ENCODE data around the gene FAM98B. TPM values are rescaled to one million over a fixed set of nuclear protein-coding genes. Genes with fewer than 3 reads are reported as not detected.

FAM98B gene
- total RNA-seq, 6 experiments from 2014 or later = 30.8 to 44.9 (median 40.1) TPM

DNA sequence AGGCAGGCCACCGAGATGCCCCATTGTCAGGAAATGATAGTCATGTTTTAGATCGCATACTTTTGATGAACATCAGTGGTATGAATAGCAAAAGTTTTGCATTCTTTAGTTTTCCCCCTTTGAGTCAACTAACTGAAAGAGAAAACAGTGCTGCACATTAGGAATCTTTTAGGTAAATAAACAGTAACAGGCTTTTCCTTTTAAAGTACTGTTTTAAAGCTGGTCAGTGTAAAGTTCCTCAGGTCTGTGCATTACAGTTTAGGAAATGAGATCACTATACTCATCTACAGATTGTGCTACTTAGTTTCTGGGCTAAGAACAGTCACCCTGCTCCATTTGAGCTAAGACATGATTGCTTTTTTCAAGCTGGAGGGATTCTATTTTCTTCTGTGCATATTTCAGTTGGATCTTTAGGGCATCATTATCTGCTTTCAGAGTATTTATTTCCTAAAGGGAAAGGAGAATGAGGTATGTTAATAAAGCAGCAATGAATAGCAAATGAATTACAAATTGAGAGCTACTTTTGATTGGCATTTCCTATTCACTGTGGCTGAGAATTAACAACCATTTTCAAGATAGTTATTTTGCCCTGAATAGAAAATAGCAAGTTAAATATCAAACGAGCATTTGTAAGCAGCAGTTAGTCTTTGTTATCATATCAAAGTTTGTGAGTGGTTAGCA, 36.5 kb downstream of the FAM98B start:
- H3K9me3 Mint-ChIP-seq = no peaks in the 10 kb centered on the region
- H3K27me3 Mint-ChIP-seq (ENCODE audit: insufficient read depth) = no peaks in the 10 kb centered on the region
- peaks cover 13% of the 10 kb centered on the region for H3K36me3 Mint-ChIP-seq (ENCODE audit: low read depth)
- peak overlapping the region; percentile 46 for H3K4me3 Mint-ChIP-seq
- TF ChIP-seq, protein P1, sequence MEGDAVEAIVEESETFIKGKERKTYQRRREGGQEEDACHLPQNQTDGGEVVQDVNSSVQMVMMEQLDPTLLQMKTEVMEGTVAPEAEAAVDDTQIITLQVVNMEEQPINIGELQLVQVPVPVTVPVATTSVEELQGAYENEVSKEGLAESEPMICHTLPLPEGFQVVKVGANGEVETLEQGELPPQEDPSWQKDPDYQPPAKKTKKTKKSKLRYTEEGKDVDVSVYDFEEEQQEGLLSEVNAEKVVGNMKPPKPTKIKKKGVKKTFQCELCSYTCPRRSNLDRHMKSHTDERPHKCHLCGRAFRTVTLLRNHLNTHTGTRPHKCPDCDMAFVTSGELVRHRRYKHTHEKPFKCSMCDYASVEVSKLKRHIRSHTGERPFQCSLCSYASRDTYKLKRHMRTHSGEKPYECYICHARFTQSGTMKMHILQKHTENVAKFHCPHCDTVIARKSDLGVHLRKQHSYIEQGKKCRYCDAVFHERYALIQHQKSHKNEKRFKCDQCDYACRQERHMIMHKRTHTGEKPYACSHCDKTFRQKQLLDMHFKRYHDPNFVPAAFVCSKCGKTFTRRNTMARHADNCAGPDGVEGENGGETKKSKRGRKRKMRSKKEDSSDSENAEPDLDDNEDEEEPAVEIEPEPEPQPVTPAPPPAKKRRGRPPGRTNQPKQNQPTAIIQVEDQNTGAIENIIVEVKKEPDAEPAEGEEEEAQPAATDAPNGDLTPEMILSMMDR (IDR thresholded peaks at IDR 0.05) = no peak
- H3K27ac Mint-ChIP-seq = peak overlapping the region; percentile 68
- peaks cover 50% of the 10 kb centered on the region for H3K4me1 Mint-ChIP-seq (ENCODE audit: low read depth)
- peak; percentile 54 for DNase-seq

DNA sequence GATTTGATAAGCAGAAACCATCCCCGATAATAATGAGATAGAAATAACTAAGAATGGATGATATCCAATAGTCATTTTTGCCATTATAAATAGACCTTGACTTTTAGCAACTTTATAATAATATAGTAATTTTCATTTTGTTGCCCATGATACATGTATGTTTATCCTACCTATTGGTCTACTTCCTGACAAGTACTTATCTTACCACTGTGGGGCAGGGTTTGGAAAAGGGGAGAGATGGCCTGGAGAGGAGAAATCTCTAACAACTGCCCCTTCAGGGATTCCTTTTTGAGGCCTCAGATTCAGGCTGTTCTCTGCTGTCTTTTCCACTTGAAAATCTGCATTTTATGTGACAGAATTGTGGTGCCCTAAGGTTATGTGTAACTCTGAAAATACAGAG, 42.2 kb downstream of the FAM98B start:
- Mint-ChIP-seq H3K4me3 (no peak overlapping the region), H3K27ac (no peak overlapping the region), H3K36me3 (ENCODE audit: low read depth) (peaks cover 11% of the 10 kb centered on the region), H3K9me3 (no peaks in the 10 kb centered on the region), H3K4me1 (ENCODE audit: low read depth) (peaks cover 7% of the 10 kb centered on the region), H3K27me3 (ENCODE audit: insufficient read depth) (no peaks in the 10 kb centered on the region; the same call in 1 of the 2 replicates)
- TF ChIP-seq, protein P1 (IDR thresholded peaks at IDR 0.05) = peak; percentile 23; the same call in 1 of the 2 replicates
- DNase-seq = no peak

DNA sequence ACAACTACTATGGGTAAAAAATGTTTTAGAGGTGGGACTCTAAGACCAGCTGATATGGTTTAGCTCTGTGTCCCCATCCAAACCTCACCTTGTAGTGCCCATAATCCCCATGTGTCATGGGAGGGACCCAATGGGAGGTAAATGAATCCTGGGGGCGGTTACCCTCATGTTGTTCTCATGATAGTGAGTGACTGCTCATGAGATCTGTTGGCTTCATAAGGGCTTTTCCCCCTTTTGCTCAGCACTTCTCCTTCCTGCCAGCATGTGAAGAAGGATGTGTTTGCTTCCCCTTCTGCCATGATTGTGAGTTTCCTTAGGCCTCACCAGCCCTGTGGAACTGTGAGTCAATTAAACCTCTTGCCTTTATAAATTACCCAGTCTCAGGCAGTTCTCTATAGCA, 45.7 kb downstream of the FAM98B start:
- Mint-ChIP-seq H3K4me3 (no peak overlapping the region), H3K4me1 (ENCODE audit: low read depth) (no peaks in the 10 kb centered on the region; the same call in 1 of the 2 replicates), H3K9me3 (no peaks in the 10 kb centered on the region), H3K27ac (no peak overlapping the region), H3K27me3 (ENCODE audit: insufficient read depth) (no peaks in the 10 kb centered on the region; the same call in 1 of the 2 replicates), H3K36me3 (ENCODE audit: low read depth) (peaks cover 4% of the 10 kb centered on the region; the same call in 1 of the 2 replicates)
- TF ChIP-seq, protein P1 (IDR thresholded peaks at IDR 0.05) = no peak
- DNase-seq = no peak

DNA sequence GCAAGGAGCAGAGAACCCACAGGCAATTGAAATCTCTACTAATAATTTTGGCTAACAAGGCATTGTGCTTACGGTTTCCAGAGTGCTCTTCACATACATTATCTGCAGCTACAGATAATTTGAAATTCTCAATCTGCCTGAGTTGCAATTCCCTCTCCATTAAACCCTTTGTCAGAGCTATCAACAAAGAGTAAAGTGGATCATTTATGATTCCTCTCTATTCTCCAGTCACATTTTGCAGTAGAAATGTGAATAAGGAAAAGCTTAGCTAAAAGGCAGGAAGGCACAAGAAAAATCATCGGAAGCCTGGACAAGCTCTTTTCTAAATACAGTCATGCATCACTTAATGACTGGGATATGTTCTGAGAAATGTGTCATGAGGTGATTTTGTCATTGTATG, 49.6 kb downstream of the FAM98B start:
- DNase-seq = no peak
- H3K9me3 Mint-ChIP-seq = no peaks in the 10 kb centered on the region
- H3K27me3 Mint-ChIP-seq (ENCODE audit: insufficient read depth) = no peaks in the 10 kb centered on the region; the same call in 1 of the 2 replicates
- H3K36me3 Mint-ChIP-seq (ENCODE audit: low read depth) = peaks cover 4% of the 10 kb centered on the region; the same call in 1 of the 2 replicates
- no peak overlapping the region for H3K27ac Mint-ChIP-seq
- TF ChIP-seq, protein P1 (IDR thresholded peaks at IDR 0.05) = no peak
- H3K4me1 Mint-ChIP-seq (ENCODE audit: low read depth) = peaks cover 7% of the 10 kb centered on the region; the same call in 1 of the 2 replicates
- no peak overlapping the region for H3K4me3 Mint-ChIP-seq

DNA sequence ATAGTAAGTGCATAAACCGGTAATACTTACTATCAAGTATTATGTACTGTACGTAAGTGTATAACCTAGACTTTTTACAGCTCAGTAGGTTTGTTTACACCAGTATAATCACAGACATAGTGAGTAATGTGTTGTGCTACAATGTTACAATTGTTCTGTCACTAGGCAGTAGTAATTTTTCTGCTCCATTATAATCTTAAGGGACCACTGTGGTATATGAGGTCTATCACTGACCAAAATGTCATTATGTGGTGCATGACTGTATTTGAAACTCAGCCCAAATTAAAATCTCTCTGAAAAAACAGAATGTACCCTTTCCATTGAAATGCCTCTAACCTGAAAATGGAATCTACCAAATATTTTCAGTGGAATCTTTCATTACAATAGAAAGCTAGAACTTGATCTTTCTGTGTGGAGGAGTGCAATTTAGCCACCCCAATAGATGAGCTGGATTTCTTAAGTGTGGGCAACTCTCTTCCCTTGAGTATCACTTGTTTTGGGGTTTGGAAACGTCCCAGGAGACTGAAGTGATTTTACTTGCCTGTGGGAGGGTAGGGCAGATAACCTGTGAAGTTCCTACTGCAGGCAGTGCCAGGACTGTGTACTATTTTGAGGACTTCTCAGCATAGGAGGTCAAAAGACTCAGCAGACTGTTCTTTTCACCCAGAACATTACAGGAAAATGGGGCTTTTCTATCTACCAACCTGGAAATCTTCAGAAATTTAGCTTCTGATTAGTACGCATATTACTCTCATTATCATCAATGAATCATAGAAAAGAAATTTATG, 50.9 kb downstream of the FAM98B start:
- TF ChIP-seq, protein P1 (IDR thresholded peaks at IDR 0.05) = no peak
- H3K36me3 Mint-ChIP-seq (ENCODE audit: low read depth) = peaks cover 2% of the 10 kb centered on the region; the same call in 1 of the 2 replicates
- H3K27ac Mint-ChIP-seq = no peak overlapping the region
- peaks cover 7% of the 10 kb centered on the region; the same call in 1 of the 2 replicates for H3K4me1 Mint-ChIP-seq (ENCODE audit: low read depth)
- no peaks in the 10 kb centered on the region for H3K27me3 Mint-ChIP-seq (ENCODE audit: insufficient read depth)
- no peaks in the 10 kb centered on the region for H3K9me3 Mint-ChIP-seq
- no peak overlapping the region for H3K4me3 Mint-ChIP-seq
- DNase-seq = no peak

All from HFFc6 (cell line).